HepG2 (cell line): ENCODE measurements around the gene JSRP1. TPM values are rescaled to one million over a fixed set of nuclear protein-coding genes. Genes with fewer than 3 reads are reported as not detected.

ENCODE experiments used
- KAT8 ChIP-seq: IDR thresholded peaks from 2 replicates; pipeline ENCODE4 v1.6.1; 2016; ENCODE audit warnings: missing genetic modification reagents, missing compliant biosample characterization
- PLRG1 ChIP-seq: fragments of 450-650 bp; conservative IDR thresholded peaks from 2 replicates; pipeline ENCODE4 v1.6.1; 2016
- SP4 ChIP-seq: sonication (generic); formaldehyde crosslinking; IDR thresholded peaks from 2 replicates; pipeline ENCODE4 v1.8.1; 2023; ENCODE audit warnings: mild to moderate bottlenecking, missing genetic modification reagents
- ZFP36L1 ChIP-seq: sonication (generic); formaldehyde crosslinking; IDR thresholded peaks from 2 replicates; pipeline ENCODE4 v1.8.0; 2022; ENCODE audit warnings: mild to moderate bottlenecking, missing genetic modification reagents, moderate library complexity
- ZMYM2 ChIP-seq: sonication (generic); formaldehyde crosslinking; IDR thresholded peaks from 2 replicates; pipeline ENCODE4 v1.8.0; 2022; ENCODE audit warnings: mild to moderate bottlenecking, missing genetic modification reagents
- ZNF142 ChIP-seq: sonication (generic); formaldehyde crosslinking; IDR thresholded peaks from 2 replicates; pipeline ENCODE4 v1.4.0; 2020; ENCODE audit warnings: missing genetic modification reagents
- ZNF432 ChIP-seq: sonication (generic); formaldehyde crosslinking; IDR thresholded peaks from 2 replicates; pipeline ENCODE4 v1.5.0; 2020; ENCODE audit warnings: missing genetic modification reagents, mild to moderate bottlenecking, borderline replicate concordance
- polyA plus RNA-seq, 8 experiments: library from polyadenylated mRNA; depleted of rRNA in 3 of 8; stranded (reverse) in 7 of 8; unstranded in 1 of 8; fragments of >200 nt; fragmentation: Illumina TruSeq in 4 of 8; extraction: Trizol in 4 of 8; gene quantifications; 2 replicates each; pipeline versions ENCODE4 v1.2.1 to v1.2.3, GENCODE V29; 2011 to 2016; ENCODE audit warnings: low read depth in 4 of 8, missing spikeins in 1 of 8, mixed read lengths in 1 of 8; ENCODE audit not compliant: insufficient read depth in 1 of 8
- total RNA-seq, 5 experiments: library from RNA; depleted of rRNA; stranded (reverse); fragments of >200 nt; fragmentation: Illumina TruSeq; extraction: Trizol; gene quantifications; 2 replicates each; pipeline ENCODE4 v1.2.3, GENCODE V29; 2016; ENCODE audit warnings: low read depth in 1 of 5
- TF ChIP-seq, protein P1 (sequence below): sonication (generic); formaldehyde crosslinking; IDR thresholded peaks from 2 replicates; pipeline ENCODE4 v1.8.1; 2023; ENCODE audit warnings: mild to moderate bottlenecking, inconsistent platforms, moderate library complexity, missing genetic modification reagents, borderline replicate concordance
- TF ChIP-seq, protein P2 (sequence below): sonication (generic); formaldehyde crosslinking; IDR thresholded peaks from 2 replicates; pipeline ENCODE4 v1.5.0; 2020; ENCODE audit warnings: missing genetic modification reagents, mild to moderate bottlenecking, borderline replicate concordance
- TF ChIP-seq, protein P3 (sequence below): sonication (generic); formaldehyde crosslinking; IDR thresholded peaks from 2 replicates; pipeline ENCODE4 v1.5.1; 2020; ENCODE audit warnings: mild to moderate bottlenecking, missing genetic modification reagents, borderline replicate concordance

The JSRP1 gene
- total and polyA plus RNA-seq, 2 of the 13 experiments (the other 11 are each of a cell fraction or from before 2014, with no cell fraction given) = 0.16 to 0.38 TPM

- TF ChIP-seq, protein P1, sequence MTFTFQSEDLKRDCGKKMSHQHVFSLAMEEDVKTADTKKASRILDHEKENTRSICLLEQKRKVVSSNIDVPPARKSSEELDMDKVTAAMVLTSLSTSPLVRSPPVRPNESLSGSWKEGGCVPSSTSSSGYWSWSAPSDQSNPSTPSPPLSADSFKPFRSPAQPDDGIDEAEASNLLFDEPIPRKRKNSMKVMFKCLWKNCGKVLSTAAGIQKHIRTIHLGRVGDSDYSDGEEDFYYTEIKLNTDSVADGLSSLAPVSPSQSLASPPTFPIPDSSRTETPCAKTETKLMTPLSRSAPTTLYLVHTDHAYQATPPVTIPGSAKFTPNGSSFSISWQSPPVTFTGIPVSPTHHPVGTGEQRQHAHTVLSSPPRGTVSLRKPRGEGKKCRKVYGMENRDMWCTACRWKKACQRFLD = 0 out of 2 replicates have a peak, but pooled peaks have one; percentile 37
- 0 out of 2 replicates have a peak, but pooled peaks have one; percentile 5 for TF ChIP-seq ZNF432
- TF ChIP-seq ZFP36L1 (CRISPR knock-in tag) = peak; percentile 86; the same call in 1 of the 2 replicates
- TF ChIP-seq, protein P2, sequence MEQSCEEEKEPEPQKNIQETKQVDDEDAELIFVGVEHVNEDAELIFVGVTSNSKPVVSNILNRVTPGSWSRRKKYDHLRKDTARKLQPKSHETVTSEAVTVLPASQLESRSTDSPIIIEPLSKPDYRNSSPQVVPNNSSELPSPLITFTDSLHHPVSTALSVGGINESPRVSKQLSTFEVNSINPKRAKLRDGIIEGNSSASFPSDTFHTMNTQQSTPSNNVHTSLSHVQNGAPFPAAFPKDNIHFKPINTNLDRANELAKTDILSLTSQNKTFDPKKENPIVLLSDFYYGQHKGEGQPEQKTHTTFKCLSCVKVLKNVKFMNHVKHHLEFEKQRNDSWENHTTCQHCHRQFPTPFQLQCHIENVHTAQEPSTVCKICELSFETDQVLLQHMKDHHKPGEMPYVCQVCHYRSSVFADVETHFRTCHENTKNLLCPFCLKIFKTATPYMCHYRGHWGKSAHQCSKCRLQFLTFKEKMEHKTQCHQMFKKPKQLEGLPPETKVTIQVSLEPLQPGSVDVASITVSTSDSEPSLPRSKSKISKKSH (CRISPR knock-in tag) = no peak; the same call in 1 of the 2 replicates
- TF ChIP-seq ZMYM2 (CRISPR knock-in tag) = 0 out of 2 replicates have a peak, but pooled peaks have one; percentile 33
- peak; percentile 85 for TF ChIP-seq KAT8 (CRISPR knock-in tag)
- TF ChIP-seq ZNF142 = no peak
- TF ChIP-seq SP4 (CRISPR knock-in tag) = peak; percentile 99
- TF ChIP-seq PLRG1 = no peak
- TF ChIP-seq, protein P3, sequence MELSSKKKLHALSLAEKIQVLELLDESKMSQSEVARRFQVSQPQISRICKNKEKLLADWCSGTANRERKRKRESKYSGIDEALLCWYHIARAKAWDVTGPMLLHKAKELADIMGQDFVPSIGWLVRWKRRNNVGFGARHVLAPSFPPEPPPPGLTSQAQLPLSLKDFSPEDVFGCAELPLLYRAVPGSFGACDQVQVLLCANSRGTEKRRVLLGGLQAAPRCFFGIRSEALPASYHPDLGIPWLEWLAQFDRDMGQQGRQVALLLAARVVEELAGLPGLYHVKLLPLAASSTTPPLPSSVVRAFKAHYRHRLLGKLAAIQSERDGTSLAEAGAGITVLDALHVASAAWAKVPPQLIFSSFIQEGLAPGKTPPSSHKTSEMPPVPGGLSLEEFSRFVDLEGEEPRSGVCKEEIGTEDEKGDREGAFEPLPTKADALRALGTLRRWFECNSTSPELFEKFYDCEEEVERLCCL (CRISPR knock-in tag) = 0 out of 2 replicates have a peak, but pooled peaks have one; percentile 66
Measured at GRCh38 chr19:2269244-2270156, 13.3 kb upstream of the JSRP1 start (continued).
